ENCODE data around the gene PTRHD1. TPM values are rescaled to one million over a fixed set of nuclear protein-coding genes. Genes with fewer than 3 reads are reported as not detected.

The PTRHD1 gene
- polyA plus RNA-seq, 3 donors from 2014 or later = 50.0 to 116 (median 58.6) TPM

DNA sequence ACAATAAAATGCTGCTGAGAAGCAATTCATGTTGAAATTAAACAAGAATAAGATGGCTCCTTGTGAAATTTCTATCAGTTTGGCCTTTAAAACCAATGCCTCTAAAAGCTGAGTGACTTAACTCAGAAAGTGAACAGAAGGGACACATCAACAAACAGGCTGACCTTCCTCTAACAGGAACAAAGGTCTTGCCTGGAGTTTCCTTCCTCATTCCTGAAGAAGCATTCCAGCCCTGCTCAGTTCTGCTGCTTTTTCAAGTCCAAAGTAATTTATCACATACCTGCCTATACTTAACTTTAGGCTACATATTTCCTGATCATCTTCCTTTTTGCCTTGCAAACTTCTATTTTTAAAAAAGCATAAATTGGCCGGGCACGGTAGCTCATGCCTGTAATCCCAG is 14.1 kb downstream of the PTRHD1 start:
- H3K27me3 Mint-ChIP-seq (ENCODE audit: low read depth in 3 of 3) = peaks cover 0 to 6% (median 0%) of the 10 kb centered on the region in 3 donors
- H3K27ac Mint-ChIP-seq = no peak overlapping the region
- H3K4me3 Mint-ChIP-seq = no peak overlapping the region
- no peaks in the 10 kb centered on the region for H3K9me3 Mint-ChIP-seq
- H3K36me3 Mint-ChIP-seq = no peaks in the 10 kb centered on the region
- no peak for DNase-seq
- peaks cover 2 to 4% of the 10 kb centered on the region in 2 donors for H3K4me1 Mint-ChIP-seq

DNA sequence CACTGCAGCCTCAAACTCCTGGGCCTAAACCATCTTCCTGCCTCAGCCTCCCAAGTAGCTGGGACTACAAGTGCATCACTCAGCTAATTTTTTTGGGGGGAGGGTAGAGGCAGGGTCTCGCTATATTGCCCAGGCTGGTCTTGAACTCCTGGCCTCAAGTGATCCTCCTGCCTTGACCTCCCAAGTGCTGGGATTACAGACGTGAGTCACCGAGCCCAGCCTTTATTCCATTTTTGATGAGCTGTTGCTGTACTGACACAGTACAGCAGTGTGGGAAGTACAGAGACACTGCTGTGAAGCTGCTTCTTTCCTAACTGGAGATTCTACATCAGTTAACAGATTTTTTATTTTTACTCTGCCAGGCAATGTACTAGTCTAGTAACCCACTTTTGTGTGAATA is 18.8 kb downstream of the PTRHD1 start:
- H3K4me3 Mint-ChIP-seq = no peak overlapping the region
- H3K27ac Mint-ChIP-seq = peak overlapping the region in 1 of 6 donors; percentile 45
- peaks cover 8 to 17% (median 12%) of the 10 kb centered on the region in 3 donors for H3K36me3 Mint-ChIP-seq
- peaks cover 5 to 19% of the 10 kb centered on the region in 2 donors for H3K4me1 Mint-ChIP-seq
- peaks cover 4 to 18% (median 12%) of the 10 kb centered on the region in 3 donors for H3K27me3 Mint-ChIP-seq (ENCODE audit: low read depth in 3 of 3)
- H3K9me3 Mint-ChIP-seq = no peaks in the 10 kb centered on the region
- no peak for DNase-seq

DNA sequence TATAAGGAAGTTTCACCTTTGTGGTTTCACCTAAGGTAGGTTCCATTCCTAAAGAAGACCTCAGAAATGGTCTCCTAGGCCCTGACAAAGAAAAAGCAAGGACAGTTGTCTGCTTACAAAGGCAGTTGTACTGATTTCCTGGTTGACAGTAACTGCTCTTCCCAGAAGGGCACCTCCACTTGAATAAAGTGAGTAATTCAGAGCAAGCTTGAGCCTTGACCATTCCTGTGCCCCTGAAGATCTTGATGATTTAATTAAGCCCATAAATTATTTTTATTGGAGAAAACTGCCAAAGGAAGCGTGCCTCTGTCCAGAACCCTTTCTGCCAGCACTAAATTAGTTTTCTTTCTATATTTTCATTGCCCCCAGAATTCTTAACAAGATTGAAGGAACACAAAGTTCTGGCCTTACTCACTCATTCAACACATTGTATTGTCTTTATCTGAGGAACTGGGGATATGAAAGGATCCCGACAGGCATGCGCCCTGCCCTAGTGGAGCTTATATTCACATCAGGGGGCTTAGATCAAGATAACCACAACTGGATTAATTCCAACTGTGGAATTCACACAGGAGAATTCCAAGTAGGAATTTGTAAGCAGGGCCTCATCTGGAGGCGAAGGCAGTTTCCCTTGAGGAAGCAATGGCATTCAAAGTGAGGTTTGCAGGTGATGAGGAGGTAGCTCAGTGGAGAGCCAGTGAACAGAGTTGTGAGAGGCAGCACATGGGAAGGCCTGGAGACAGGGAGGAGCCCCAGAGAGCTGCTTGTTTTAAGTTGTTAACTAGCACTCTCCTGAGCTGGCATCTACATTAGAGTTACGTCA is 21.2 kb downstream of the PTRHD1 start:
- no peak for DNase-seq
- peaks cover 5 to 30% of the 10 kb centered on the region in 2 donors for H3K4me1 Mint-ChIP-seq
- H3K9me3 Mint-ChIP-seq = no peaks in the 10 kb centered on the region
- peaks cover 16 to 36% (median 16%) of the 10 kb centered on the region in 3 donors for H3K36me3 Mint-ChIP-seq
- no peak overlapping the region for H3K4me3 Mint-ChIP-seq
- peak overlapping the region in 4 of 6 donors; percentile 21 to 66 (median 62) for H3K27ac Mint-ChIP-seq
- peaks cover 4 to 17% (median 12%) of the 10 kb centered on the region in 3 donors for H3K27me3 Mint-ChIP-seq (ENCODE audit: low read depth in 3 of 3)

DNA sequence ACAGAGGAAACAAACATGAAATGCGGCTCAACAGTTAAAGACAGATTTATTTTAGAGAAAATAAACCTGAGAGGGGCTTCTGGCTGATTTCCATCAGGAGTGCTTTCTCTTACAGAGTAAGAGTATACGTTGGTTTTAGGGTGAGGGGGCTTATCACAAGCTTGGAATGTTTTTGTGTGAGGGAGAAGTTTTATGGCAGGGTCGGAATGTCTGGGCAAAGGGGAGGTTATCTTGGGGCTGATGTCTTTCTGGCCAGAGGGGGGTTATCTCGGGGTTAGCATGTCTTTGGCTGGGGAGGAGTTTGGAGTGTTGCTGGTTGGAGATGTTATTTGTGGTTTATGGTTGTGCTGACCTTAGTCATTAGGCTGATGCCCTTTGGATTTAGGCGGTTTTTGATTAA is 22.1 kb downstream of the PTRHD1 start:
- peaks cover 4 to 15% (median 13%) of the 10 kb centered on the region in 3 donors for H3K27me3 Mint-ChIP-seq (ENCODE audit: low read depth in 3 of 3)
- H3K9me3 Mint-ChIP-seq = no peaks in the 10 kb centered on the region
- DNase-seq = no peak
- H3K36me3 Mint-ChIP-seq = peaks cover 16 to 44% (median 21%) of the 10 kb centered on the region in 3 donors
- peaks cover 12 to 36% of the 10 kb centered on the region in 2 donors for H3K4me1 Mint-ChIP-seq
- H3K4me3 Mint-ChIP-seq = no peak overlapping the region
- peak overlapping the region; percentile 18 to 63 (median 42) for H3K27ac Mint-ChIP-seq

DNA sequence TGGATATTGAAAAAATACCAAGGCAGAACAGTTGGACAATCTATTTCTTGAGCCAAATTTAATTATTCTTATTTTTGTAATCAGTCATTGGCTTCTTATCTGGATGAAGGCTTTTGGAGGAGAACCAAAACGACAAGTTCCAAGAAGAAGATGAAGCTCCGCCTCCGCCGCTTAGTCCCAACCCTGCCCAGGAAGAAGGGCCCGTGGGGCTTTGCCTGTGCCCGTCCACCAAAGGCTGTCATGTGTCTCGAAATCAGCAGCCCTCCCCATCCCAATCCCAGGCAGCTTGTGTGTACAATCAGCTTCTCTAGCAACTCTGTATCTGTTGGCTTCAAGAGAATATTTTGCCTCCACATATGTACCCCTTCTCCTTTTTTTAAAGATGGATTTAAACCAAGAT is 24.6 kb downstream of the PTRHD1 start:
- Mint-ChIP-seq H3K27ac (peak overlapping the region in 2 of 6 donors; percentile 30 to 34), H3K27me3 (ENCODE audit: low read depth in 3 of 3) (peaks cover 6 to 14% (median 11%) of the 10 kb centered on the region in 3 donors), H3K4me1 (peaks cover 16 to 51% of the 10 kb centered on the region in 2 donors), H3K36me3 (peaks cover 26 to 59% (median 34%) of the 10 kb centered on the region in 3 donors), H3K9me3 (no peaks in the 10 kb centered on the region), H3K4me3 (no peak overlapping the region)
- no peak for DNase-seq

DNA sequence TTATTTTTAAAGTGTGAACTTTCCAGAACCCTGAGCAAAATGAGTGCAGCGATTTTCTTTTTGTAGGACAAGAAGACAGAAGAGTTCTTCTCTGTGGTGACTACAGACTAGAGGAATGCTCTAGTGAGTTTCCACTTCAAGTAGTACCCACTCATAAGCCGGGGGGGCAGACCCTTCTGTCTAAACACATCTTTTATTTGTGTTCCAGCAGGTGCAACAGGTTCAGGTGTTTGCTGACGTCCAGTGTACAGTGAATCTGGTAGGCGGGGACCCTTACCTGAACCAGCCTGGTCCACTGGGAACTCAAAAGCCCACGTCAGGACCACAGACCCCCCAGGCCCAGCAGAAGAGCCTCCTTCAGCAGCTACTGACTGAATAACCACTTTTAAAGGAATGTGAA is 25.2 kb downstream of the PTRHD1 start:
- DNase-seq = no peak

DNA sequence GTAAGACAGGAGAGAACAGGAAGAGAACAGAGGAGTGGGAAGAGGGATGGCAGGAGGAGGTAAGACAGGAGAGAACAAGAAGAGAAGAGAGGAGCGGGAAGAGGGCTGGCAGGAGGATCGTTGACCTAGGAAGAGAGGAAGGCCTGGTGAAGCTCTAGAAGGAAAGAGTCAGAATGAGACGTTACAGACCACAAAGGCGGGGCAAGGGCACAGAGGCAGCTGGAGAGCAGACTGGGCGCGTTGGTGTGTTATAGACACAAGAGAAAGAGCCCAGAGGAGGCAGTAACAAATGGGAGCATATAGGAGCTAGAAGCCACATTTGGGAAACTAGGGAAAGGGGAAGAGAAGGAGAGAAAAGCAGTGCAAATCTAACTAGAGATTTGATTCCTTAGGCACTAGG is 26.6 kb downstream of the PTRHD1 start:
- Mint-ChIP-seq H3K4me3 (peak overlapping the region in 1 of 5 donors; percentile 43), H3K36me3 (peaks cover 37 to 69% (median 46%) of the 10 kb centered on the region in 3 donors), H3K9me3 (no peaks in the 10 kb centered on the region), H3K4me1 (peaks cover 16 to 45% of the 10 kb centered on the region in 2 donors), H3K27me3 (ENCODE audit: low read depth in 3 of 3) (peaks cover 0 to 8% (median 6%) of the 10 kb centered on the region in 3 donors), H3K27ac (peak overlapping the region; percentile 2 to 81 (median 68))
- no peak for DNase-seq

More for the DNA sequence above, 25.2 kb downstream of the PTRHD1 start:
- Mint-ChIP-seq H3K27me3 (ENCODE audit: low read depth in 3 of 3) (peaks cover 5 to 12% (median 6%) of the 10 kb centered on the region in 3 donors), H3K4me1 (peaks cover 16 to 51% of the 10 kb centered on the region in 2 donors), H3K27ac (peak overlapping the region in 1 of 6 donors; percentile 57), H3K9me3 (no peaks in the 10 kb centered on the region), H3K36me3 (peaks cover 26 to 60% (median 34%) of the 10 kb centered on the region in 3 donors), H3K4me3 (no peak overlapping the region)

DNA sequence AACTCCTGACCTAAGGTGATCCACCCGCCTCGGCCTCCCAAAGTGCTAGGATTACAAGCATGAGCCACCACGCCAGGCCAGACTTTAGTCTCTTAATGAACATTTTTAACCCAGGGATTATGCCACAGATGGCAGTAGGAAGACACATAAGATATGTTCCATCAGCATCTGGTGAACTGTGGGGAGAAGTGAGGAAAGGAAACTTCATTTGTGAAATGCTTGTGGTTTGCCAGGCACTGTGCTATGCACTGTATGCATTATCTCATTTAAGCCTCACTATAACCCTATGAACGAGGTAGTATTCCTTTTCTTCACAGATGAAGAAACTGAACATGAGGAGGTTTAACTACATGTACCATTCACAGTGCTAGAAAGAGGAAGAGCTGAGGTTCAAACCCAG is 29.3 kb downstream of the PTRHD1 start:
- Mint-ChIP-seq H3K36me3 (peaks cover 40 to 65% (median 53%) of the 10 kb centered on the region in 3 donors), H3K4me3 (no peak overlapping the region), H3K27me3 (ENCODE audit: low read depth in 3 of 3) (peaks cover 0 to 3% (median 2%) of the 10 kb centered on the region in 3 donors), H3K9me3 (no peaks in the 10 kb centered on the region), H3K4me1 (peaks cover 13 to 36% of the 10 kb centered on the region in 2 donors), H3K27ac (peak overlapping the region in 5 of 6 donors; percentile 4 to 83 (median 66))
- DNase-seq = no peak

DNA sequence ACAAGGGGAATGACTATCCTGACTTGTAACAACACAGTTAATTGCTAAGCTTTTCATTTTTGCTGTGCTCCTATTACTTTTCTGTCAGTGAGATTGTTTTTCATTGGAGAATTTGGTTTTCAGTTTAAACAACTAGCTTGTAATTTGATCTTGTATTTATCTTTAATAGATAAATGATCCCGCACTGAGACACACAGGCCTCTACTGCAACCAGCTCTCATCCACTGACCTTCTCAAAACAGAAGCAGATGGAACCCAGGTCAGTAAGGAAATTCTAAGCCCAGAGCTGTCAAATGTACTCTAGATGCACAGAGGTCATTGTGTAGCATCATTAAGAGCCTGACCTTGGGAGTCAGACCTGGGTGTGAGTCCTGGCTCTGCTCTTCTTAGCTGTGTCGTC is 30.7 kb downstream of the PTRHD1 start:
- peak overlapping the region in 2 of 6 donors; percentile 37 to 48 for H3K27ac Mint-ChIP-seq
- H3K36me3 Mint-ChIP-seq = peaks cover 44 to 59% (median 53%) of the 10 kb centered on the region in 3 donors
- no peak overlapping the region for H3K4me3 Mint-ChIP-seq
- no peak for DNase-seq
- peaks cover 13 to 30% of the 10 kb centered on the region in 2 donors for H3K4me1 Mint-ChIP-seq
- peaks cover 0 to 5% (median 2%) of the 10 kb centered on the region in 3 donors for H3K27me3 Mint-ChIP-seq (ENCODE audit: low read depth in 3 of 3)
- H3K9me3 Mint-ChIP-seq = no peaks in the 10 kb centered on the region

DNA sequence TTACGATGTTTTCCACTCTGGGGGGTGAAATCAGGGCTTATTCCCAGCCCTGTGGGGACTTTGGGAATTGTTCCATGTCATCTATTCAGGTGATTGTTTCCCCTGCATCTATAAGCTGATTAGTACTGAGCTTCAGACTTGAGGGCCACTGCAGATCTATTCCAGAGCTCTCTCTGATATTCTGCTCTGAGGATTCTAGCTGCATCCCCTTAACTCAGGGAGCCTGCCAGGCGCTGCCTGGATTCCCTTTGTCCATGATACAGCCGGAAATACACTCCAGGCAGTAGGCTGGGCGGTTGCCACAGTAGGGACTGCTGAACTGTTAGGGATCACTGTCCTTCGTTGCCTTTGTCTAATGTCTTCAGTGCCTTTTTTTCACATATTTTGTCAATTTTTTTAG is 31.3 kb downstream of the PTRHD1 start:
- H3K9me3 Mint-ChIP-seq = no peaks in the 10 kb centered on the region
- H3K4me1 Mint-ChIP-seq = peaks cover 13 to 24% of the 10 kb centered on the region in 2 donors
- H3K36me3 Mint-ChIP-seq = peaks cover 41 to 59% (median 49%) of the 10 kb centered on the region in 3 donors
- H3K27me3 Mint-ChIP-seq (ENCODE audit: low read depth in 3 of 3) = peaks cover 0 to 5% (median 2%) of the 10 kb centered on the region in 3 donors
- H3K4me3 Mint-ChIP-seq = no peak overlapping the region
- no peak overlapping the region for H3K27ac Mint-ChIP-seq
- DNase-seq = no peak

DNA sequence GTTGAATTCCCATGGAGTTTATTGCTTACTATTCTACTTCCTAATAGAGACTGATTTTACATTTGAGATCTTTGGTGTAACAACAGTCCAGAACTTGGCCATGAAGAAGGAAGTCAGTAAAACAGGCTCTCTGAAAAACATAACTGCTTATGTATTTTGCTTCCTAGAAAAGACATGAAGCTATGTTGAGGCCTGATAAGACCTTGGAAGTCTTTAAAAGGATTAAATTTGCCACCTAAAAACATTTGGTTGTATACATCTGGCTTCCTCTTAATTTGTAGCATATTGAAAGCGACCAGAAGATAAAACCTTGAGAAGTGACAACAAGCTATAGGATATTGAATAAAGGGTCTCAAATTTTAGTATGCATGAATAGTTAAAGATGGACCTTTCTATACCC is 36.4 kb downstream of the PTRHD1 start:
- Mint-ChIP-seq H3K4me1 (no peaks in the 10 kb centered on the region), H3K9me3 (no peaks in the 10 kb centered on the region), H3K27me3 (ENCODE audit: low read depth in 3 of 3) (peaks cover 0 to 2% (median 0%) of the 10 kb centered on the region in 3 donors), H3K27ac (peak overlapping the region in 5 of 6 donors; percentile 8 to 78 (median 39)), H3K4me3 (no peak overlapping the region), H3K36me3 (peaks cover 26 to 29% (median 27%) of the 10 kb centered on the region in 3 donors)
- no peak for DNase-seq

DNA sequence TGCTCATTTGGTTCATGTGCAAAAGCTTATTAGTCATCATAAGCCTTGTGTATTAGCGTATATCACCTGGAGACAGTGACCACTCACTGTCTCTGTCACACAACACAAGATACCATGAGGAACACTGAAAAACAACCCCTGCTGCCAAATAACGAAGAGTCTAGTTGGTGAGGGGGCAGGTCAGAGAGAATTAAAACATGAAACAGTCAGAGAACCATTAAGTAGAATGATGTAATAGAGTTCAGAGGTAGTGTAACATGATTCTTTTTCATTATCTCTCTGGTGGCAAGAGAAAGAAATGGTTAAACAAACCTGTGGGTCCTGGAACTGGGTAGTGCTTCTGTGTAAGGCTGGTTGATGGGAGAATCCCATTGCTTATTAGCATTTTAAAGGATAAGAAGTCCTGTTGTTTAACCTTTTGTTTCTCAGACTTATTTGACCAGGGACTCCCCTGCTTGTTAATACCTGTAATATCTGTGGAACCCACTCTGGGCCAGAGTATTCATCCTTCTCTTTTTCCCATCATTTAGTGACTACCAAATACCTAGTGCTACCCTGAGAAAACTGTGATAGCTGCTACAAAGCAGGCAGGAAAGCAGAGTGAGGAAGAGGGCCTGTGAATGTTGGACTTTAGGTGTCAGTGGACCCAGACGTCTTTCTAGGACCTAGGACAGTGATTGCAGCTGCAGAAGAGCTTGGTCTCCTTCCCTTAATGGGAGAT is 38.0 kb downstream of the PTRHD1 start:
- DNase-seq = no peak
- peaks cover 4 to 6% of the 10 kb centered on the region in 2 donors for H3K4me1 Mint-ChIP-seq
- H3K27me3 Mint-ChIP-seq (ENCODE audit: low read depth in 3 of 3) = peaks cover 0 to 2% (median 0%) of the 10 kb centered on the region in 3 donors
- H3K9me3 Mint-ChIP-seq = no peaks in the 10 kb centered on the region
- peaks cover 16 to 21% (median 19%) of the 10 kb centered on the region in 3 donors for H3K36me3 Mint-ChIP-seq
- peak overlapping the region in 2 of 6 donors; percentile 12 to 17 for H3K27ac Mint-ChIP-seq
- H3K4me3 Mint-ChIP-seq = no peak overlapping the region

DNA sequence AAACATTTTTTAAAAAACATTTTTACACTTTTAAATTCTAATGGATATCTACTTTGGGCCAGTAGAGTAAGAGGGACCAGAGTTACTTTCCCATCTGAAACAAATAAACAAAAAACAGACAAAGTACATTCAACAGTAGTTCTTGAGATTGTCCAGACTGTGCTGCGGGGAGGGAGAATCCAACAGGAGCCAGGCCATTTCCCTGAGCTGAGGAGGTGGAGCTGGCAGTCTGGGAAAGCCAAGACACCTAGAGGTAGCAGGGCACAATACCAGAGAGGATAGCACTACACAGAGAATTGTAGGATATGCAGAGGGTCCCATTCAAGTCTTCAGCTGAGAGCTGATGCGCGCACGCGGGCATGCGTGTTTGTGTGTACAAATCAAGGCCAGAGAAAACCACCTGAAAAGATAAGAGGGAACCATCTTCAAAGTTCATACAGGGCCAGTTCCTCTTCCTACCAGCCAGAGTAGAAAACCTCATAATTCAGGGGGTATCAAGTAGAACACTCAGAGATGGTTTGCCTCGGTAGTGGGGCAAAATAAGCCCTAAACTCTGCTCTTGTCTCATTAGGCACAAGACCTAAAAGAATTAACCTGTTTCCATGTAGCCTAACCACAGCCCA is 44.0 kb downstream of the PTRHD1 start:
- Mint-ChIP-seq H3K9me3 (no peaks in the 10 kb centered on the region), H3K27me3 (ENCODE audit: low read depth in 3 of 3) (peaks cover 0 to 4% (median 0%) of the 10 kb centered on the region in 3 donors), H3K4me3 (no peak overlapping the region), H3K36me3 (peaks cover 11 to 21% (median 18%) of the 10 kb centered on the region in 3 donors), H3K4me1 (peaks cover 40 to 57% of the 10 kb centered on the region in 2 donors), H3K27ac (peak overlapping the region; percentile 15 to 85 (median 51))
- no peak for DNase-seq
